Endothelial cell of umbilical vein (primary cell): Measurements from ENCODE around the gene ADAMTS17. TPM values are rescaled to one million over a fixed set of nuclear protein-coding genes. Genes with fewer than 3 reads are reported as not detected.

Experiments used
- BruUV-seq: library from RNA; stranded (reverse); fragments of 400-500 nt; replicated peaks from 2 replicates; lab custom pipeline; 2021; lab: Mats Ljungman, UMichigan
- CTCF ChIA-PET: fragments of 300-600, 350-600 bp; sonication (Branson Sonifier 250); formaldehyde crosslinking; loops from one replicate; lab custom pipeline; 2021; ENCODE audit warnings: antibody characterized with exemption, inconsistent platforms; lab: Charles Lee
- POLR2A ChIA-PET: fragments of 300-600, 350-600 bp; sonication (Branson Sonifier 250); formaldehyde crosslinking; loops from one replicate; lab custom pipeline; 2021; ENCODE audit warnings: antibody characterized with exemption, inconsistent platforms; lab: Charles Lee
- DNase-seq: peaks from one replicate; pipeline ENCODE4 v3.0.0-alpha.2; 2011; ENCODE audit warnings: low read depth, low spot score
- FAIRE-seq: peaks from 2 replicates; lab custom pipeline; 2011; peaks lifted over from hg19 to GRCh38; lab: Jason Lieb, UNC
- H2AFZ ChIP-seq: 2 replicates; pipeline ENCODE4 v1.6.0; 2012; ENCODE audit warnings: low read depth, low read length, control low read depth, inconsistent platforms
- H3K27ac ChIP-seq: 2 replicates; pipeline ENCODE4 v1.5.1; 2011; ENCODE audit warnings: low read depth, mild to moderate bottlenecking, control low read depth, low read length, moderate library complexity; ENCODE audit not compliant: insufficient read depth
- H3K27me3 ChIP-seq, 2 experiments: 2 replicates each; pipeline versions ENCODE4 v1.6.0 to v1.6.1; 2011; ENCODE audit warnings: low read length in 2 of 2, mixed read lengths in 1 of 2; ENCODE audit not compliant: control insufficient read depth in 2 of 2, insufficient read depth in 2 of 2
- H3K36me3 ChIP-seq, 2 experiments: 2 replicates in 1 of 2; 3 replicates in 1 of 2; pipeline ENCODE4 v1.5.1; 2011; ENCODE audit warnings: low read length in 2 of 2, mild to moderate bottlenecking in 1 of 2, moderate library complexity in 1 of 2; ENCODE audit not compliant: control insufficient read depth in 2 of 2, insufficient read depth in 2 of 2; ENCODE audit errors: extremely low read depth in 1 of 2
- H3K4me1 ChIP-seq: 3 replicates; pipeline ENCODE4 v1.5.1; 2011; ENCODE audit warnings: mild to moderate bottlenecking, low read length; ENCODE audit not compliant: control insufficient read depth, insufficient read depth; ENCODE audit errors: extremely low read depth
- H3K4me2 ChIP-seq: 2 replicates; pipeline ENCODE4 v1.6.1; 2011; ENCODE audit warnings: low read length, control low read depth, mixed read lengths; ENCODE audit not compliant: insufficient read depth
- H3K4me3 ChIP-seq, 3 experiments: fragments of 200-600 bp in 1 of 3; sonication (generic), shearing (Covaris generic) in 1 of 3; replicated peaks in 1 of 3; 2 replicates each; pipeline ENCODE4 v1.5.1; 2011 to 2016; ENCODE audit warnings: control low read depth in 3 of 3, low read length in 3 of 3, mild to moderate bottlenecking in 2 of 3, inconsistent platforms in 1 of 3, low read depth in 1 of 3, moderate library complexity in 1 of 3; ENCODE audit not compliant: insufficient read depth in 1 of 3
- H3K79me2 ChIP-seq: 2 replicates; pipeline ENCODE4 v1.6.0; 2012; ENCODE audit warnings: low read length, inconsistent platforms; ENCODE audit not compliant: control insufficient read depth, insufficient read depth
- H3K9ac ChIP-seq: replicated peaks from 2 replicates; pipeline ENCODE3; 2011; ENCODE audit warnings: low read length, control low read depth; ENCODE audit not compliant: insufficient read depth; ENCODE audit errors: extremely low read depth
- H3K9me1 ChIP-seq: replicated peaks from 3 replicates; pipeline ENCODE4 v1.6.0; 2011; ENCODE audit warnings: mild to moderate bottlenecking, low read length; ENCODE audit not compliant: control insufficient read depth, insufficient read depth; ENCODE audit errors: extremely low read depth
- H3K9me3 ChIP-seq: replicated peaks from 2 replicates; pipeline ENCODE4 v1.5.1; 2012; ENCODE audit warnings: low read length, inconsistent platforms; ENCODE audit not compliant: control insufficient read depth, insufficient read depth
- H4K20me1 ChIP-seq: replicated peaks from 2 replicates; pipeline ENCODE3; 2011; ENCODE audit warnings: mild to moderate bottlenecking, low read length; ENCODE audit not compliant: control insufficient read depth, insufficient read depth; ENCODE audit errors: extremely low read depth
- CTCF ChIP-seq, 2 donors: IDR thresholded peaks; 1 replicate in 1 of 2; 2 replicates in 1 of 2; pipeline ENCODE4 v1.5.1; 2011; ENCODE audit warnings: low read length in 2 of 2, mild to moderate bottlenecking in 2 of 2, moderate library complexity in 2 of 2, control low read depth in 1 of 2, inconsistent platforms in 1 of 2, low read depth in 1 of 2; ENCODE audit not compliant: insufficient read depth in 1 of 2; ENCODE audit errors: extremely low read depth in 1 of 2
- EZH2 ChIP-seq: IDR thresholded peaks from 2 replicates; pipeline ENCODE4 v1.6.1; 2012; ENCODE audit warnings: borderline replicate concordance, low read depth, mild to moderate bottlenecking, moderate library complexity, low read length, inconsistent platforms; ENCODE audit not compliant: severe bottlenecking
- FOS ChIP-seq: IDR thresholded peaks from 2 replicates; pipeline ENCODE4 v1.6.1; 2011; ENCODE audit warnings: mild to moderate bottlenecking, low read length, moderate library complexity, borderline replicate concordance; ENCODE audit not compliant: insufficient read depth
- MYC ChIP-seq: IDR thresholded peaks from one replicate; pipeline ENCODE4 v1.6.1; 2011; ENCODE audit warnings: mild to moderate bottlenecking, low read depth, low read length
- POLR2A ChIP-seq: IDR thresholded peaks from 2 replicates; pipeline ENCODE4 v1.6.1; 2012; ENCODE audit warnings: low read depth, mild to moderate bottlenecking, control low read depth, low read length
- POLR2AphosphoS5 ChIP-seq: IDR thresholded peaks from 2 replicates; pipeline ENCODE4 v1.6.1; 2012; ENCODE audit warnings: low read depth, mild to moderate bottlenecking, control low read depth, low read length, moderate library complexity; ENCODE audit not compliant: insufficient read depth
- dilution Hi-C: fragments of 300-500 bp; cut with MboI; formaldehyde crosslinking; loops from one replicate; pipeline ENCODE4 v1.15.0; 2019; ENCODE audit warnings: low sequenced_read_pairs; ENCODE audit not compliant: extremely low pct_ligation_motif_present
- intact Hi-C: fragments of 100-400 bp; cut with micrococcal nuclease; formaldehyde crosslinking; loops from one replicate; pipeline ENCODE4 v1.10.0; 2022
- polyA plus RNA-seq, 4 experiments: library from polyadenylated mRNA; depleted of rRNA in 3 of 4; stranded (reverse) in 3 of 4; unstranded in 1 of 4; fragments of >200 nt; gene quantifications; 2 replicates each; pipeline versions ENCODE4 v1.2.1 to v1.2.3, GENCODE V29; 2011 to 2012; ENCODE audit warnings: missing spikeins in 1 of 4
- total RNA-seq: library from RNA; stranded (reverse); gene quantifications from 2 replicates; pipeline ENCODE4 v1.2.3, GENCODE V29; 2021

ADAMTS17 gene
- total and polyA plus RNA-seq, 2 donors (not counting 3 experiments of a cell fraction or from before 2014, with no cell fraction given): 0.12 TPM; not detected in 1

DNA sequence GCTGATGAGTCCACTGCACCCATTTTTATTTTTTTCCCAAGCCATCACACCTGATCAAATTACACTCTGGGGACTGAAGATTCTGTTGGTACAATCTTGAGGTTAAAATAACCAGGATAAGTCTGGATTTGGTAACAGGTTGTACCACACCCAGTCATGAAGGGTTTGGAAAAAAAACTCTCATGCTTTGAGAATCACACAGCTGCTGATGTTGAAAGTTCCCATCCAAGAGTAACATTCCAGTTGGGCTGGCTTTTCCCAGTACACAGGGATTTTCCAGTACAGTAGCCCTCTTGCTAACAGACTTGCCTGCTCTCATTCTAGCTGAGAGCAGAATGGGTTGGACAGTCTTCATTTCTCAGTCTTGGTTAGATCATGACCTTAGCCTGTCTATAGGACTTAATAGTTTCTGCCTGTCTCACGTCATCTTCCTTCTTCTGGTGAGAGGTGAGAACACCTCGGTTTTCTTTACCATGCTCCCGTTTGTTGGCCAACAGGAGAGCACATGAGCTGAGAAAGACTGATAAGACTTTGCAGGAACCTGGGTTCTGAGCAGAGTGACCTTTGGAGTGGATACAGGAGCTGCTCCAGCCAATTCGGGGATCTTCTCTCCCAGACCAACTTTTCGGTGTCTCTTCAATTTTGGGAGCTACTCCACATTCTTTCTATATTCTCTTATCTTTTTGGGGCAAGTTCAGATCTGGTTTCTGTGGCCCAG lies 308.5 kb downstream of the ADAMTS17 start:
- H3K4me2 ChIP-seq: no peak overlapping the region
- FAIRE-seq: no peak
- CTCF ChIA-PET: interaction anchor here (1.3 to 1.4 kb wide), 2 partner anchors 76 to 317 kb away, joined by 3 to 4 read pairs; no protein-coding TSS in a partner anchor
- H3K9me3 ChIP-seq: no peaks in the 10 kb centered on the region
- no peak overlapping the region for H3K9ac ChIP-seq
- H2AFZ ChIP-seq: no peak overlapping the region
- POLR2A ChIA-PET: no interaction called here
- dilution Hi-C loops: no loop called here
- no peak for TF ChIP-seq EZH2
- no peak for TF ChIP-seq CTCF (IDR thresholded peaks at IDR 0.05; ENCODE audit: extremely low read depth in 1 of 2, insufficient read depth in 1 of 2, low read depth in 1 of 2, low read length in 2 of 2)
- no peak for TF ChIP-seq POLR2A
- no peak for TF ChIP-seq FOS
- no peak for TF ChIP-seq POLR2AphosphoS5
- no peak for TF ChIP-seq MYC
- H3K27me3 ChIP-seq: no peaks in the 10 kb centered on the region
- no peaks in the 10 kb centered on the region for H3K9me1 ChIP-seq
- no peaks in the 10 kb centered on the region for H3K79me2 ChIP-seq
- H3K27ac ChIP-seq: no peak overlapping the region
- DNase-seq: no peak
- H3K36me3 ChIP-seq: no peaks in the 10 kb centered on the region
- no TSS peak for BruUV-seq
- H4K20me1 ChIP-seq: no peaks in the 10 kb centered on the region
- intact Hi-C loops: no loop called here
- H3K4me3 ChIP-seq: no peak overlapping the region
- H3K4me1 ChIP-seq: no peaks in the 10 kb centered on the region
